Mesodermal cell (in vitro differentiated cells): Measurements from ENCODE around the gene CIP2A.

ENCODE experiments used
- H3K27ac ChIP-seq: 2 replicates; pipeline ENCODE4 v1.7.0; 2013; ENCODE audit warnings: mild to moderate bottlenecking, low read depth, low read length, moderate library complexity; ENCODE audit not compliant: severe bottlenecking
- H3K36me3 ChIP-seq: 2 replicates; pipeline ENCODE4 v1.7.1; 2013; ENCODE audit warnings: mild to moderate bottlenecking, low read length, moderate library complexity; ENCODE audit not compliant: control insufficient read depth, insufficient read depth
- H3K4me1 ChIP-seq: one replicate; pipeline ENCODE4 v1.7.1; 2013; ENCODE audit warnings: mild to moderate bottlenecking, low read length; ENCODE audit not compliant: insufficient read depth, control insufficient read depth, poor library complexity, severe bottlenecking
- H3K4me3 ChIP-seq: 2 replicates; pipeline ENCODE4 v1.7.0; 2013; ENCODE audit warnings: low read length, control low read depth, mild to moderate bottlenecking; ENCODE audit not compliant: insufficient read depth, poor library complexity, severe bottlenecking; ENCODE audit errors: extremely low read depth
- H3K9me3 ChIP-seq: 2 replicates; pipeline ENCODE4 v1.7.1; 2013; ENCODE audit warnings: mild to moderate bottlenecking, low read length, moderate library complexity; ENCODE audit not compliant: control insufficient read depth
- WGBS, 2 experiments: methylation state at CpG; one replicate each; pipeline ENCODE4 v1.1.5; 2013; ENCODE audit warnings: missing lambda C conversion rate in 2 of 2; ENCODE audit not compliant: insufficient coverage in 2 of 2; 5-methylcytosine and 5-hydroxymethylcytosine counted together

CIP2A gene

GRCh38 chr3:108564564-108564963, 24.7 kb downstream of the CIP2A start:
- Histone ChIP-seq H3K36me3 (peaks cover 37% of the 10 kb centered on the region), H3K27ac (no peak overlapping the region), H3K4me1 (no peaks in the 10 kb centered on the region), H3K4me3 (no peak overlapping the region), H3K9me3 (no peaks in the 10 kb centered on the region)

GRCh38 chr3:108562565-108562964, 26.7 kb downstream of the CIP2A start:
- Histone ChIP-seq H3K4me1 (no peaks in the 10 kb centered on the region), H3K9me3 (no peaks in the 10 kb centered on the region), H3K36me3 (peaks cover 46% of the 10 kb centered on the region), H3K4me3 (no peak overlapping the region), H3K27ac (no peak overlapping the region)
- no CpG with 5 or more reads among the region's 2 CpGs for WGBS, 2 experiments

- H3K9me3 ChIP-seq, result no peaks in the 10 kb centered on the region
- H3K4me1 ChIP-seq, result no peaks in the 10 kb centered on the region
- H3K27ac ChIP-seq, result no peak overlapping the region
- H3K4me3 ChIP-seq, result no peak overlapping the region
- WGBS, 2 experiments, result 80% methylated on average over 1 of the region's 2 CpGs; no CpG with 5 or more reads in 1 of the 2 experiments
- peaks cover 44% of the 10 kb centered on the region for H3K36me3 ChIP-seq
Observed at GRCh38 chr3:108555966-108556581, 33.2 kb downstream of the CIP2A start.

DNA sequence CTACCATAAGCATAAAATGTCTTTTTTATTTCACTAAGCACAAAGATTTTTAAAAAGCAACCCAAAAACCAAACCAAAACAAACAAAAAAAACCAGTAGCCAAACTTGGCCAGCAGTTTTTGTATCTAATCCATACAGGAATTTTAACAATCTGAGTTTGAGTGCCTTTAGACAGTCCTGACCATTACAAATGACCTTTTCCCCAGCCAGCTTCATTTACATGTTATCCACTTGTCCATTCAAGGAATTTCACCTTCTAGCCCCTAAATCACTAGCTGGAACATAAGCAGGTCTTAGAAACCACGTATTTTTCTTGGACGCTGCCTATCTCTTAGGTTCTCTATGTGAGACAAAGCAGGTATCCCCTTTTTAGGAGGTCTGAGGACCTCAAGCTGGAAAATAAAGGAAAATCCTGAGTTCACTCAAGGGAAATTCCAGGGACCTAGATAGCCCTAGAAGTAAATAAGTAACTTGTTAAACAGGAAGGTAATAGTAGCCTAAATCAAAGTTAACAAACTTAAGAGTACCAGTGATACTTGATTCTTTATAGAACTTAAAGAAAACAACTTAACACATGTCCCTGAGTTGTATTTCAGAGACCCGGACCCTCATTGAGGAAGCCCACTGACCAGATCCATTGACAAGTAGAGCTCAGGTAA, 34.2 kb downstream of the CIP2A start:
- Histone ChIP-seq H3K27ac (no peak overlapping the region), H3K36me3 (peaks cover 35% of the 10 kb centered on the region), H3K4me3 (no peak overlapping the region), H3K9me3 (no peaks in the 10 kb centered on the region), H3K4me1 (no peaks in the 10 kb centered on the region)
- WGBS, 2 experiments, result 86 to 100% methylated on average over 1 to 2 of the region's 3 CpGs

DNA sequence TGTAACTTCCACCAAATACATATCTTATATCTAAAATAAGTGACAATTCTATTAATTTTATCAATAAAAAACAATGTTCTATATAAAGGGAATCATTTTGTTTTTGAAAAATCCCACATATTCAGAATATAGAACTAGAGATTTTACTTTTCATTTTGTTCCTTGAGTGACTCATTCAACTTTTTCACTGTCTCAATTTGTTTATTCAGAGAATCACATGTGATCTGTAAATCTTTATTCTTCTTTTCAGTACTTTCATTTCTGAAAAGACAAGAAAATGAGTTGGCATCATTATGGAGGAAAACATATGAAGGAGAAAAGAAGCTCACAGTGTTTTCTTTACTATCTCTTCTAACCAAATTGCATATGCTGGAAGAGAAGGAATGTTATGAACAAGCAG, 35.0 kb downstream of the CIP2A start:
- no peaks in the 10 kb centered on the region for H3K4me1 ChIP-seq
- H3K9me3 ChIP-seq, result no peaks in the 10 kb centered on the region
- H3K27ac ChIP-seq, result no peak overlapping the region
- H3K36me3 ChIP-seq, result peaks cover 30% of the 10 kb centered on the region
- no peak overlapping the region for H3K4me3 ChIP-seq

GRCh38 chr3:108552267-108553159, 36.7 kb downstream of the CIP2A start:
- 80% methylated on average over 2 of the region's 4 CpGs; no CpG with 5 or more reads in 1 of the 2 experiments for WGBS, 2 experiments
- Histone ChIP-seq H3K27ac (no peak overlapping the region), H3K4me3 (no peak overlapping the region), H3K4me1 (no peaks in the 10 kb centered on the region), H3K36me3 (peaks cover 28% of the 10 kb centered on the region), H3K9me3 (no peaks in the 10 kb centered on the region)

DNA sequence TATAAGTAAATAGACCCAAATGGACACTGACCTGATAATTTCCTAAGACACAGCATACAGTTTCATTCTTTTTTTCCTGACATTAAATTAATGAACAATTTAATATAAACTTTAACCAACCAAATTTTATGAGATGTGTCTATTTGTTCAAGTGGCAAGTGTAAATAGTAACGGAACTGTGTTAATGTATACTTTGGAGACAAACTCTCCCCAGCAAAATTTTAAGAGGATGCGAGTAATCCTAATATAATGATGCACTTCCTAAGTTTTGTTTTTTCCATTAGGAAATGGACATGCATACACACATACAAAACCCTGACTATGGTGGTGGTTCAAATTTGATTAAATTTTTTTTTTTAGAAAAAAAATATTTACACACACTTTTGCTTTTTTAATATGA, 40.4 kb downstream of the CIP2A start:
- no peaks in the 10 kb centered on the region for H3K9me3 ChIP-seq
- H3K36me3 ChIP-seq, result peaks cover 20% of the 10 kb centered on the region
- no CpG with 5 or more reads among the region's 2 CpGs for WGBS, 2 experiments
- H3K4me1 ChIP-seq, result no peaks in the 10 kb centered on the region
- H3K4me3 ChIP-seq, result no peak overlapping the region
- H3K27ac ChIP-seq, result no peak overlapping the region

DNA sequence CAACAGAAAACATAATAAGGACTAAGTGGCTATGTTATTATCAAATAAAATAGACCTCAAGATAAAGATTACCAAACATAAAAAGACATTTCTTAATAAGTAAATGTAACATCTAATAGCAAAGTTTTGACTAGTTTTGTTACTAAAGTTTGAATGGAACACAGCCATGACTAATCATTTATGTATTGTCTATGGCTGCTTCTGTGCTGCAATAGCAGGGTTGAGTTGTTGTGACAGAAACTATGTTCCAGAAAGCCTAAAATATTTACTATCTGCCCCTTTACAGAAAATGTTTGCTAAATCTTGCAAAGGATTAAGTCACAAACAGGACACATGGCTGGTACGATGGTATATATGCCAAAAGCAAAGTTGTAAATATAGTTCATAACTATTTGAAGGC, 40.9 kb downstream of the CIP2A start:
- no peak overlapping the region for H3K27ac ChIP-seq
- H3K9me3 ChIP-seq, result no peaks in the 10 kb centered on the region
- 83 to 100% methylated on average over 1 of the region's 1 CpG for WGBS, 2 experiments
- peaks cover 26% of the 10 kb centered on the region for H3K36me3 ChIP-seq
- H3K4me1 ChIP-seq, result no peaks in the 10 kb centered on the region
- H3K4me3 ChIP-seq, result no peak overlapping the region

- no peak overlapping the region for H3K27ac ChIP-seq
- peaks cover 31% of the 10 kb centered on the region for H3K36me3 ChIP-seq
- no peaks in the 10 kb centered on the region for H3K9me3 ChIP-seq
- no peak overlapping the region for H3K4me3 ChIP-seq
- H3K4me1 ChIP-seq, result no peaks in the 10 kb centered on the region
- 83 to 100% methylated on average over 1 to 3 of the region's 3 CpGs for WGBS, 2 experiments
Observed at GRCh38 chr3:108546692-108547091, 42.5 kb downstream of the CIP2A start.

GRCh38 chr3:108546247-108546646, 43.0 kb downstream of the CIP2A start:
- Histone ChIP-seq H3K9me3 (no peaks in the 10 kb centered on the region), H3K4me1 (no peaks in the 10 kb centered on the region), H3K27ac (no peak overlapping the region), H3K36me3 (peaks cover 31% of the 10 kb centered on the region), H3K4me3 (no peak overlapping the region)
- 100% methylated on average over 1 of the region's 1 CpG for WGBS, 2 experiments

DNA sequence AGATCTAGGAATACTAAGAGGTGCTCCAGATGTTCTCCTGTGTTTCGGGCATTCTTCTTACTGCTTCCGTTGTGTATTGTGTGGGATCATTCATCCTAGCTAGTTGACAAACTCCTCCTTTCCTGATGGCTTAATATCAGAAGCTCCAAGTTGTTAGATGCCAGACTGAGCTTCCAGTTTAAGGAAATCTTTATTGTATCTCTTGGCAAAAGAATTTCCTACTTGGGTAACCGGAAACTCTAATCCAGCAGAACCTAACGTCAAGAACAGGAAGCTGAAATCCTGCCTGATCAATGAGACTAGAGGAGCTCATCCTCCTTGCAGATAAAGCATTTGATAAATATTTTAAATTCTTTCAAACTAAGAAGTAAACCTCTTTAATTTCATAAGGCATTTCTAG, 51.2 kb downstream of the CIP2A start:
- peaks cover 6% of the 10 kb centered on the region for H3K36me3 ChIP-seq
- no peaks in the 10 kb centered on the region for H3K4me1 ChIP-seq
- WGBS, 2 experiments, result 88 to 100% methylated on average over 2 of the region's 4 CpGs
- H3K9me3 ChIP-seq, result no peaks in the 10 kb centered on the region
- H3K4me3 ChIP-seq, result no peak overlapping the region
- no peak overlapping the region for H3K27ac ChIP-seq
